Spinal cord (tissue), 10 donors: ENCODE data around the gene ALDH1B1. TPM values are rescaled to one million over a fixed set of nuclear protein-coding genes. Genes with fewer than 3 reads are reported as not detected.

Source experiments
- DNase-seq, 6 donors: peaks; one replicate each; pipeline versions ENCODE4 v3.0.0 to v3.0.0-alpha.2; 2013 to 2015; ENCODE audit warnings: low spot score in 6 of 6, low read depth in 4 of 6
- H3K27ac ChIP-seq: one replicate; pipeline ENCODE4 v1.5.1; 2013; ENCODE audit warnings: low read depth, low read length, control low read depth
- H3K27me3 ChIP-seq: one replicate; pipeline ENCODE4 v1.6.1; 2013; ENCODE audit warnings: low read length; ENCODE audit not compliant: control insufficient read depth, insufficient read depth
- H3K36me3 ChIP-seq: one replicate; pipeline ENCODE4 v1.6.1; 2013; ENCODE audit warnings: low read length; ENCODE audit not compliant: control insufficient read depth, insufficient read depth
- H3K4me1 ChIP-seq: one replicate; pipeline ENCODE4 v1.6.1; 2013; ENCODE audit warnings: low read length; ENCODE audit not compliant: control insufficient read depth, insufficient read depth
- H3K4me3 ChIP-seq: one replicate; pipeline ENCODE4 v1.5.1; 2013; ENCODE audit warnings: low read depth, low read length, control low read depth
- H3K9me3 ChIP-seq: one replicate; pipeline ENCODE4 v1.6.1; 2013; ENCODE audit warnings: low read length; ENCODE audit not compliant: control insufficient read depth, insufficient read depth
- WGBS: methylation state at CpG from one replicate; pipeline ENCODE4 v1.1.5; 2013; ENCODE audit warnings: missing lambda C conversion rate; ENCODE audit not compliant: insufficient coverage; 5-methylcytosine and 5-hydroxymethylcytosine counted together
- polyA plus RNA-seq, 2 donors: library from polyadenylated mRNA; unstranded; fragments of 120-200 nt; gene quantifications; one replicate each; pipeline ENCODE4 v1.2.1, GENCODE V29; 2013; ENCODE audit not compliant: insufficient read length in 2 of 2
- total RNA-seq, 2 donors: library from RNA; depleted of rRNA in 1 of 2; stranded (reverse); fragments of 120-200 nt in 1 of 2; fragments of >200 nt in 1 of 2; gene quantifications; one replicate each; pipeline versions ENCODE4 v1.2.3 to v1.2.4, GENCODE V29; 2013 to 2014
- donor health status: healthy.

Gene ALDH1B1
- total and polyA plus RNA-seq, 4 donors = 12.5 to 18.8 (median 16.2) TPM

DNA sequence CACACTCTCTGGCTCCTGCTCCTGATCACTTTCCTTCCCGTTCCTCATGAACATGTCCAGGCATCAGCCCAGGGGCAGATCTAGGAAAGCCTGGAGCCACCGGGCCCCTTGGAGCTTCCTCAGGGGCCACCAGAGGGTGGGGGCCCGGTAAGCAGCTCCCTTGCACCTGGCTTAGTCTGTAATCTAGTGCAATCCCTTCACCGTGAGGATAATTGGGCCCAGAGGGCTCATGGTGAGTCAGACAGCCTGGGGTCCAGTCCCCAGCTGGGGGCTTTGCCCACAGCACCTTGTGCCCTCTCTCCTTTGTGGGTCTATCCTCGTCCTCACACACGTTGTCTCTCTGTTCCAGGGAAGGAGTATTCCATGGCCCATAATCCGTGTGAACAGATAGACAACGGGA, 10.4 kb upstream of the ALDH1B1 start:
- DNase-seq = no peak
- Histone ChIP-seq H3K4me3 (no peak overlapping the region), H3K9me3 (no peaks in the 10 kb centered on the region), H3K4me1 (peaks cover 19% of the 10 kb centered on the region), H3K36me3 (no peaks in the 10 kb centered on the region), H3K27ac (no peak overlapping the region), H3K27me3 (no peaks in the 10 kb centered on the region)
- 78% methylated on average over 8 of the region's 8 CpGs for WGBS

DNA sequence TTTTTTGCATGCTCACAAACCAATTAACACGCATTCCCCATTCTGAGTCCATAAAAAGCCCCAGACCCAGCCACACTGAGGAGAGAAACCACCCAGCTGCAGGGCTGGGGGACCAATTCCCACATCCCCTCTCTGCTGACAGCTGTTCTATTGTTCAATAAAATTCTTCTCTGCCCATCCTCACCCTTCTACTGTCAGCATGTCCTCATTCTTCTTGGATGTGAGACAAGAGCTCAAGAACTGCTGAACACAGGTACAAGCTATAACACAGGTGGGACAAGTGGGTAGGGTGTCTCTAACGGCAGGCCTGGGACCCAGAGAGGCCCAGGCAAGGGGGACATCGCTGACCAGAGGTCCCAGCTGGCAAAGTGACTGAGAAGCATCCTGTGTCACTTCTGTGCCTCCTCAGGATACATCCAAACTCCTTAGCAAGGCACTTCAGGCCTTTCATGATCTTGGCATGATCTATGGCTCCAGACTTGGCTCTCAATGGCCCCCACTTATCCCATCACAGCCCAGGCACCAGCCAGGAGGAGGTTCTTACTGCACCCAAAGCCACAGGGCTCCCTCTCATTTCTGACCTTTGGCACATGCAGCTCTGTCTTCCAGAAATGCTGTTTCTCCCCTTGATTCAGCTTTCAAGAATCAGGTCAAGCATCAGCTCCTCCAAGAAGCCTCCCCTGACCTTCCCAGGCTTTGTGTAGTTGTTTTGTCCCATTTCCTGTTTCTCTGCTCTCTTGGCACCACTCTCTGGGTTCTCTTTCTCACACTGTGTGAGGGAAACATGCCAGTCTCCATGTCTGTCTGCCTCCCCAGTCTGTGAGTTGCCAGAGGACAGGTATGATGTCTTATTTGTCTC, 7.3 kb upstream of the ALDH1B1 start:
- no peak overlapping the region for H3K27ac ChIP-seq
- H3K9me3 ChIP-seq = no peaks in the 10 kb centered on the region
- H3K36me3 ChIP-seq = no peaks in the 10 kb centered on the region
- H3K4me1 ChIP-seq = peaks cover 19% of the 10 kb centered on the region
- H3K27me3 ChIP-seq = no peaks in the 10 kb centered on the region
- WGBS = 72% methylated on average over 3 of the region's 3 CpGs
- DNase-seq = no peak
- no peak overlapping the region for H3K4me3 ChIP-seq

DNA sequence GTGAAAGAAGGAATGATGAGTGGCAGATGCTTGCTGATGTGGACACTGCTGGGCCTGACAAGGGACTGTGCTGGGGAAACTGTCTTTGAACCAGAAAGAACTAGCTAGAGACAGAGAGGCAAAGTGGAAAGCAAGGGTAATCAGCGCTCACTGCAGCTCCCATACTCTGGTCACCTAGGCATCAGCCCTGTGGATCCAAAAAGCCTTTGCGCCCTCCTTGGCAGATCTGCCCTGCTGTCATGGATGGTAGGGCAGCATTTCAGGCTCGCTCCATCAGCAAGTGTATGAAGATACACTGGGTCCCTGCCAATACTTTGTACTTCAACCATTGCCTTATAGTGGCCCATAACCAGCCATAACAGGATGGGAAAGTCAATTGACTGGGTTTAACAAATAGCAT, 6.6 kb upstream of the ALDH1B1 start:
- DNase-seq = no peak
- Histone ChIP-seq H3K4me3 (no peak overlapping the region), H3K4me1 (peaks cover 14% of the 10 kb centered on the region), H3K27ac (no peak overlapping the region), H3K27me3 (no peaks in the 10 kb centered on the region), H3K9me3 (no peaks in the 10 kb centered on the region), H3K36me3 (no peaks in the 10 kb centered on the region)
- WGBS = 96% methylated on average over 3 of the region's 3 CpGs

DNA sequence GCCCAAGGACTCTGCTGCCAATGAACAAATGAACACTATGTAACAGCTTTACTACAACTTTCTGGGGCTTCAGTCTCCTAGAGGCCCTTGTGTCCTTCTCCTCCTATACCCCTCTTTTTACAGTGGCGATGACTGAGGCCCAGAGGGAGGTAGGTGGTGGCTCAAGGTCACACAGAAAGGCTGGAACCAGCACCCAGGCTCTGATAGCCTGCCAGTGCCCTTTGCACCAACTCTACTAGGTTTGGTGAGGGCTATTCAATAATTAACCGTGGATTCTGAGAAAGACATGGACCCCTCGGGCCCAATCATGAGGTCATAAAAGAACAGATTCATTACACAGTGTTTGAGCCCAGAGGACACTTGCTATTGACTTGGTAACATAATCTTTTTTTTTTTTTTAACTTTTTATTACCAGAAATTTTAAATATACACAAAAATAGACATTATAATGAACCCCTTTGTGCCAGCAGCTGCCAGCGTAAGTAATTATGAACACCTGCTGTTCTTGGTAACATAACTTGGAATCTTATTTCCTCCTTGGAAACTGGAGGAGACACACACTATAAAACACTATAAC, 6.1 kb upstream of the ALDH1B1 start:
- WGBS = 100% methylated on average over 2 of the region's 4 CpGs
- Histone ChIP-seq H3K9me3 (no peaks in the 10 kb centered on the region), H3K36me3 (no peaks in the 10 kb centered on the region), H3K4me3 (no peak overlapping the region), H3K27me3 (no peaks in the 10 kb centered on the region), H3K27ac (no peak overlapping the region), H3K4me1 (peaks cover 9% of the 10 kb centered on the region)
- DNase-seq = peak in 1 of 6 donors; percentile 64

DNA sequence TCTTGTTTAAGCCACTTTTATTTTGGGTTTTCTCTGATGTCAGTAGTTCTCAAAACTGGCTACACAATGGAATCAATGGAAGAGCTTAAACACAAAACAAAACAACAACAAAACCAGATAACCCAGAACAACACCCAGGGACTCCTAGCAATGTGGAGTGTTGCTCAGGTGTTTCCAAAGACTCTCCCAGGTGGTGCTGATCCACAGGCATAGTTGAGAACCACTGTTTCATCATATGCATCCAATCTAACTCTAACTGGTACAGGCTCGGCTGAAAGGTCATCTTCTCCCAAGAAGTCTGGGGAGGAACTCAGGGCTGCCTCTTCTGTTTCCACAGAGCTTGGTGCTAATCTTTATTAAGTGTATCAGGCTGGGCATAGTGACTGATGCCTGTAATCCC, 5.4 kb upstream of the ALDH1B1 start:
- 80% methylated on average over 1 of the region's 1 CpG for WGBS
- H3K27ac ChIP-seq = no peak overlapping the region
- H3K4me3 ChIP-seq = no peak overlapping the region
- no peaks in the 10 kb centered on the region for H3K27me3 ChIP-seq
- H3K9me3 ChIP-seq = no peaks in the 10 kb centered on the region
- H3K4me1 ChIP-seq = peaks cover 2% of the 10 kb centered on the region
- no peaks in the 10 kb centered on the region for H3K36me3 ChIP-seq
- DNase-seq = no peak

DNA sequence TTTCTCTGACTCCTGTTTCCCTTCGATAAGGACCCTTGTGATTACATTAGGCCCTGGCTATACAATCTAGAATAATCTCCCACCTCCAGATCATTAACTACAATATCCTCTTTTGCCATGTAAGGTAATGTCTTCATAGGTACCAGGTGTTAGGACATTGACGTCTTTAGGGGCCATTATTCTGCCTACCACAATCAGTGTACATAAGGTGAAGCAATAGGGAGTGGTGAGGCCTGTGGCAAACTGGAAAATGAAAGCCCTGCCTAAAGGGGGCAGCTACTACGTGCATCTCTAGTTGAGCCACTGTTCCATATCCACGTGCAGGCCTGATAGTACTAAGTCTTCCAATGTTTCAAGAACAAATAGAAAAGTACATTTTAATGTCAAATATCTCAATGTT, 4.8 kb upstream of the ALDH1B1 start:
- Histone ChIP-seq H3K9me3 (no peaks in the 10 kb centered on the region), H3K27ac (no peak overlapping the region), H3K27me3 (no peaks in the 10 kb centered on the region), H3K36me3 (no peaks in the 10 kb centered on the region), H3K4me1 (peaks cover 4% of the 10 kb centered on the region), H3K4me3 (no peak overlapping the region)
- no peak for DNase-seq
- WGBS = 100% methylated on average over 1 of the region's 4 CpGs

DNA sequence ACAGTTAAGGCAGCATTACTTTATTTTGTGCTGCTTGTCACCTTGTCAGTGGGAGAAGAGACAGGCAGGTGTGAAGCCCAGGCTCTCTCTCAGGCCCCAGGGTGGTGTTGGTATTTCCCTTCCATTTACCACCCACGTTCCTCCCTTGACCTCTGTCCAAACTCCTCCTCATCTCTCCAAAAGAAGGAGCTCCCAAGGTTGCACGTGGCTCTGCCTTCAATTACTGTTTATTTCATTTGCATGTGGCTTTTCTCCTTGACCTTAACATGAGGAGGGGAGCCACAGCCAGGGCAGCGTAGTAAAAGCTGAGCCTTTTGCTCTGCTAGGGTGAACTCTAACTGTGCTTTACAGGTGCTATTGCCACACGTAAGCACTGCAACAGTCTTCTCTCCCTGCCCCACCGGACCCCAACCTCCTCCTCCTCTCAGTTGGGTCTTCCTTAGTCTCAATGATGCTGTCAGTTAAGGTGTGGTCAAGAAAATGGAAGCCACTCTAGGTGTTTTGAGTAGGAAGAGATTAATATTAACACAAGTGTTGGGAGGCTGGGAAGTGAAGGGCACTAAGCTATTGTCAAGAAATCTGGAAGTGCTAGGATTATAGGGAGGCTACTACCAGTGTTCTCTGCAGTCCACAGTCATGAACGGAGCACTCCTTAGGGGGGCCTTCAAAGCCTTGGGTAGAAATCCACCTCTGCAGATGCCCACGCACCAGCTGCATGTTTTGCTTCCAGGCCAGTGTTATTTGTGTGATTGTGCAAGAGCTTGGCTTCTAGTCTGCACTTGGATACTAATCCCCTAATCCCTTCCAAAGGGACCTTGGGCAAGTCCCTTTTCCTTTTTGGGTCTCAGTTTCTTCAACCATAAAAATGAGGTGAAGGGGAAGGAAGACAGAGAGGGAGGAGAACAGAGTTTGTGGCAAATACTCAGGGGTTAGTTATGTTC, 3.9 kb upstream of the ALDH1B1 start:
- Histone ChIP-seq H3K36me3 (no peaks in the 10 kb centered on the region), H3K4me1 (peaks cover 12% of the 10 kb centered on the region), H3K9me3 (no peaks in the 10 kb centered on the region), H3K27ac (no peak overlapping the region), H3K4me3 (no peak overlapping the region), H3K27me3 (no peaks in the 10 kb centered on the region)
- 40% methylated on average over 1 of the region's 7 CpGs for WGBS
- DNase-seq = no peak

DNA sequence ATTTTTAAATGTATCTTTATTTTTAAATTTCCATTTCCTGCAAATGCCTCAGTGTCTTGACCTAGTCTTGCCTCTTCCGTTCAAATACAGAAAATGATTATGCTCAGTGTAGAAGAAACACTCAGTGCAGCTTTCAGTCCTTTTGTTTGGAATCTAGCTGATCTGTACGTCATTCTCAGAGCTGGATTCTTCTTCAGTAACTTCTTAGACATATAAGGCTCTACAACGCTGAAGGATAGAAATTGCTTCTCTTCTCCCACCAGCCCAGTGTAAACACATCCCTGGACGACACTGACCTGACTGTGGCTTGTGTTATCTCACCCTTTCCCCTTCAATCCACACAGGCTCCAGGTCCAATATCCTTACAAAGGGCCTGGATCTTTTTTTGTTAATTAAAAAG, 3.2 kb upstream of the ALDH1B1 start:
- no peaks in the 10 kb centered on the region for H3K27me3 ChIP-seq

DNA sequence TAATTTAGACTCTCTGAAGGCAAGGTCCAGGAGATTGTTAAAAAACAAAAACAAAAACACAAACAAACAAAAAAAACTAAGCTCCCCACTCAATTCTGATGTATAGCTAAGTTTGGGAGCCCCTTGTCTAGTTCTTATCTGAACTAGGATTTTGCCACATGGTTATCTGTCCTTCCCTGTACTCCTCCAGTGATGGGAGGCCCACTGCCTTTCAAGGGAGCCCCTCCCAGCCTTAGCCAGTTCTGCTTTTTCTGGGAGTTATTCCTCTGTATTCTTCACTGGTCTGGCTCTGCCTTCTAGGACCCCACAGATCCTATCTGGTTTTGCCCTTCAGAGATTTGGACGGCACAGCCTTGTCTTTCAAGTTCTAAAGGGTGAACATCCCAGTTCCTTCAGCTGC, 2.1 kb upstream of the ALDH1B1 start:
- Histone ChIP-seq H3K27ac (no peak overlapping the region), H3K9me3 (no peaks in the 10 kb centered on the region), H3K27me3 (no peaks in the 10 kb centered on the region), H3K4me1 (peaks cover 13% of the 10 kb centered on the region), H3K36me3 (peaks cover under 1% of the 10 kb centered on the region), H3K4me3 (no peak overlapping the region)
- DNase-seq = no peak
- WGBS = 42% methylated on average over 1 of the region's 1 CpG

More for the DNA sequence above, 3.2 kb upstream of the ALDH1B1 start:
- Histone ChIP-seq H3K36me3 (no peaks in the 10 kb centered on the region), H3K4me3 (no peak overlapping the region), H3K27ac (no peak overlapping the region), H3K4me1 (peaks cover 13% of the 10 kb centered on the region), H3K9me3 (no peaks in the 10 kb centered on the region)
- 69% methylated on average over 4 of the region's 4 CpGs for WGBS
- DNase-seq = no peak
